HEK293T (cell line): Measurements from ENCODE around the gene TBC1D12.

Experiments used
- ARNT ChIP-seq: fragments of 450-650 bp; IDR thresholded peaks from 2 replicates; pipeline ENCODE4 v1.6.1; 2017; ENCODE audit warnings: mild to moderate bottlenecking
- BHLHE40 ChIP-seq: fragments of 450-650 bp; IDR thresholded peaks from 2 replicates; pipeline ENCODE4 v1.6.1; 2016; ENCODE audit warnings: mild to moderate bottlenecking, moderate library complexity, borderline replicate concordance
- CTBP1 ChIP-seq: fragments of 450-650 bp; IDR thresholded peaks from 2 replicates; pipeline ENCODE4 v1.6.1; 2016; ENCODE audit warnings: borderline replicate concordance
- FOXA1 ChIP-seq: fragments of 450-650 bp; IDR thresholded peaks from 2 replicates; pipeline ENCODE4 v1.6.1; 2016; ENCODE audit warnings: mild to moderate bottlenecking
- FOXK2 ChIP-seq: fragments of 450-650 bp; IDR thresholded peaks from 2 replicates; pipeline ENCODE4 v1.6.1; 2016; ENCODE audit warnings: mild to moderate bottlenecking
- FOXM1 ChIP-seq: fragments of 450-650 bp; IDR thresholded peaks from 2 replicates; pipeline ENCODE4 v1.6.1; 2017; ENCODE audit warnings: mild to moderate bottlenecking, borderline replicate concordance
- HDGF ChIP-seq: fragments of 450-650 bp; IDR thresholded peaks from 2 replicates; pipeline ENCODE4 v1.6.1; 2017; ENCODE audit warnings: antibody characterized with exemption, borderline replicate concordance
- L3MBTL2 ChIP-seq: fragments of 450-650 bp; conservative IDR thresholded peaks from 2 replicates; pipeline ENCODE4 v1.6.1; 2016; ENCODE audit warnings: mild to moderate bottlenecking
- NFRKB ChIP-seq: fragments of 450-650 bp; IDR thresholded peaks from 2 replicates; pipeline ENCODE4 v1.6.1; 2016; ENCODE audit warnings: mild to moderate bottlenecking, moderate library complexity
- PKNOX1 ChIP-seq: fragments of 450-650 bp; IDR thresholded peaks from 2 replicates; pipeline ENCODE4 v1.6.1; 2016
- SP1 ChIP-seq: fragments of 450-650 bp; IDR thresholded peaks from 2 replicates; pipeline ENCODE4 v1.6.1; 2017
- SUZ12 ChIP-seq: fragments of 450-650 bp; IDR thresholded peaks from 2 replicates; pipeline ENCODE4 v1.6.1; 2016; ENCODE audit warnings: mild to moderate bottlenecking
- TARDBP ChIP-seq: fragments of 450-650 bp; IDR thresholded peaks from 2 replicates; pipeline ENCODE4 v1.6.1; 2016
- ZNF384 ChIP-seq: fragments of 450-650 bp; IDR thresholded peaks from 2 replicates; pipeline ENCODE4 v1.6.1; 2016

GRCh38 chr10:94403380-94404213 lies 1.3 kb downstream of the TBC1D12 start:
- TF ChIP-seq ZNF384 = no peak
- TF ChIP-seq BHLHE40 = no peak
- TF ChIP-seq FOXK2 = no peak
- no peak for TF ChIP-seq FOXA1
- TF ChIP-seq SP1 = no peak
- no peak for TF ChIP-seq L3MBTL2
- TF ChIP-seq CTBP1 = no peak
- TF ChIP-seq PKNOX1 = no peak; the same call in 1 of the 2 replicates
- TF ChIP-seq SUZ12 = no peak
- no peak for TF ChIP-seq NFRKB
- no peak for TF ChIP-seq TARDBP
- TF ChIP-seq HDGF = no peak
- TF ChIP-seq FOXM1 = no peak
- no peak for TF ChIP-seq ARNT
